Activated B cell treated with CpG ODN at 0.5 μM for 24 hours (primary cell): ENCODE data around the gene KIAA1614. TPM values are rescaled to one million over a fixed set of nuclear protein-coding genes. Genes with fewer than 3 reads are reported as not detected.

Source experiments
- ATAC-seq: fragments of 200-7000 bp; cut with Tn5 transposase; one replicate; pipeline ENCODE4 v1.10.0; 2021; ENCODE audit warnings: low read depth, mild to moderate bottlenecking, moderate library complexity
- CTCF ChIA-PET: fragments of 350-600 bp; sonication (Branson Sonifier 250); formaldehyde crosslinking; loops from one replicate; lab custom pipeline; 2021; ENCODE audit warnings: antibody characterized with exemption; lab: Charles Lee
- POLR2A ChIA-PET: fragments of 350-600 bp; sonication (Branson Sonifier 250); formaldehyde crosslinking; loops from one replicate; lab custom pipeline; 2021; ENCODE audit warnings: antibody characterized with exemption; lab: Charles Lee
- DNase-seq: peaks from one replicate; pipeline ENCODE4 v3.0.0; 2022
- H3K27ac Mint-ChIP-seq: one replicate; pipeline ENCODE4 v1.8.0; 2020; ENCODE audit warnings: mixed read lengths
- H3K27me3 Mint-ChIP-seq: one replicate; pipeline ENCODE4 v1.8.0; 2021; ENCODE audit warnings: mixed read lengths
- H3K36me3 Mint-ChIP-seq: one replicate; pipeline ENCODE4 v1.8.0; 2021; ENCODE audit warnings: low read depth, mixed read lengths
- H3K4me1 Mint-ChIP-seq: one replicate; pipeline ENCODE4 v1.8.0; 2021; ENCODE audit warnings: mixed read lengths
- H3K4me3 Mint-ChIP-seq: one replicate; pipeline ENCODE4 v1.8.0; 2020; ENCODE audit warnings: mild to moderate bottlenecking, mixed read lengths
- H3K9me3 Mint-ChIP-seq: one replicate; pipeline ENCODE4 v1.8.0; 2020; ENCODE audit warnings: mixed read lengths
- intact Hi-C: fragments of 100-400 bp; cut with micrococcal nuclease; formaldehyde crosslinking; loops from one replicate; pipeline ENCODE4 v1.15.1; 2024
- total RNA-seq: library from RNA; stranded (reverse); gene quantifications from 2 replicates; pipeline ENCODE4 v1.2.3, GENCODE V29; 2022
- TF ChIP-seq, protein P1 (sequence below): fragments of 200-600 bp; IDR thresholded peaks from one replicate; pipeline ENCODE4 v1.8.0; 2022; ENCODE audit warnings: antibody characterized with exemption, mild to moderate bottlenecking

Gene KIAA1614
- total RNA-seq, 1 donor from 2014 or later: 0.38 TPM

DNA sequence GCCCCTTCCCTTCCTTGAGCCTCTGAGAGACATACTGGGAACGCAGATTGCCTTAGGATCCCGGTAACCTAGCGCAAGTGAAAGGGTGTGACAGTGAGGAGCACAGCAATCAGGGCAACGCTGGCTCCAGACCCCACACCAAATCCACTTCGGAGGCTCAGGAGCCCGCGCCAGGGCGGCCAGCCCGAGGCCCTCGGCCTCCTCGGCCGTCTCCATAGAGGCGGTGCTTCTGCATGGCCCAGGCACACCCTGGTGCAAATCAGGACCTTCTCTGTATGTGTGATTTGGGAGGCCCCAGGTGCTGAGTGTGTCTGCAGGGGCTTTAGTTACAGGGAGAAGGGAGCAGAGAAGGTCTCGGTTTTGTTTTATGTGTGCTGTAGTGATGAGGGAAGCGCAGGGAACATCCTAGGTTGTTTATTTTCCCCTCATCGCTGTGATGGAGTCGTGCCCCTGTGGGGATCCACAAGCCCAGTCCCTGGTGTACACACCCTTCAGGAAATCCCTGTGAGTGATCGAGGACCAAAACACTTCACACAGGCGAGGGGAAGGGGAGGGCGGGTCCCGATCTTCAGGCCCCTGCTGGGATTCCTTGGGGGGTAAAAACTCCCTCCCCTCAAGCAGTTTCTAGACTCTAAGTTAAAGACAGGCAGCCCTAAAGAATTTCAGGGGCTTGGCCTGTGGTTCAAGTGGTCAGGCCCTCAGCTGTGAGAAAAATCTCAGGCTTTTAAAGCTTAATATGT lies 9.4 kb downstream of the KIAA1614 start:
- ATAC-seq (no peak), DNase-seq (no peak)
- TF ChIP-seq, protein P1, sequence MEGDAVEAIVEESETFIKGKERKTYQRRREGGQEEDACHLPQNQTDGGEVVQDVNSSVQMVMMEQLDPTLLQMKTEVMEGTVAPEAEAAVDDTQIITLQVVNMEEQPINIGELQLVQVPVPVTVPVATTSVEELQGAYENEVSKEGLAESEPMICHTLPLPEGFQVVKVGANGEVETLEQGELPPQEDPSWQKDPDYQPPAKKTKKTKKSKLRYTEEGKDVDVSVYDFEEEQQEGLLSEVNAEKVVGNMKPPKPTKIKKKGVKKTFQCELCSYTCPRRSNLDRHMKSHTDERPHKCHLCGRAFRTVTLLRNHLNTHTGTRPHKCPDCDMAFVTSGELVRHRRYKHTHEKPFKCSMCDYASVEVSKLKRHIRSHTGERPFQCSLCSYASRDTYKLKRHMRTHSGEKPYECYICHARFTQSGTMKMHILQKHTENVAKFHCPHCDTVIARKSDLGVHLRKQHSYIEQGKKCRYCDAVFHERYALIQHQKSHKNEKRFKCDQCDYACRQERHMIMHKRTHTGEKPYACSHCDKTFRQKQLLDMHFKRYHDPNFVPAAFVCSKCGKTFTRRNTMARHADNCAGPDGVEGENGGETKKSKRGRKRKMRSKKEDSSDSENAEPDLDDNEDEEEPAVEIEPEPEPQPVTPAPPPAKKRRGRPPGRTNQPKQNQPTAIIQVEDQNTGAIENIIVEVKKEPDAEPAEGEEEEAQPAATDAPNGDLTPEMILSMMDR: no peak
- intact Hi-C loops: no loop called here
- Mint-ChIP-seq H3K36me3 (no peaks in the 10 kb centered on the region), H3K9me3 (no peaks in the 10 kb centered on the region), H3K27ac (no peak overlapping the region), H3K4me3 (no peak overlapping the region), H3K27me3 (peaks cover 16% of the 10 kb centered on the region), H3K4me1 (peaks cover 8% of the 10 kb centered on the region)
- ChIA-PET CTCF (no interaction called here), POLR2A (no interaction called here)

GRCh38 chr1:180922631-180923015 lies 9.9 kb downstream of the KIAA1614 start:
- no peaks in the 10 kb centered on the region for H3K36me3 Mint-ChIP-seq
- H3K27ac Mint-ChIP-seq: no peak overlapping the region
- peaks cover 16% of the 10 kb centered on the region for H3K27me3 Mint-ChIP-seq
- ATAC-seq: no peak
- no peak overlapping the region for H3K4me3 Mint-ChIP-seq
- ChIA-PET POLR2A (no interaction called here), CTCF (no interaction called here)
- H3K4me1 Mint-ChIP-seq: peaks cover 8% of the 10 kb centered on the region
- DNase-seq: no peak
- intact Hi-C loops: no loop called here
- no peaks in the 10 kb centered on the region for H3K9me3 Mint-ChIP-seq
- TF ChIP-seq, protein P1: no peak

DNA sequence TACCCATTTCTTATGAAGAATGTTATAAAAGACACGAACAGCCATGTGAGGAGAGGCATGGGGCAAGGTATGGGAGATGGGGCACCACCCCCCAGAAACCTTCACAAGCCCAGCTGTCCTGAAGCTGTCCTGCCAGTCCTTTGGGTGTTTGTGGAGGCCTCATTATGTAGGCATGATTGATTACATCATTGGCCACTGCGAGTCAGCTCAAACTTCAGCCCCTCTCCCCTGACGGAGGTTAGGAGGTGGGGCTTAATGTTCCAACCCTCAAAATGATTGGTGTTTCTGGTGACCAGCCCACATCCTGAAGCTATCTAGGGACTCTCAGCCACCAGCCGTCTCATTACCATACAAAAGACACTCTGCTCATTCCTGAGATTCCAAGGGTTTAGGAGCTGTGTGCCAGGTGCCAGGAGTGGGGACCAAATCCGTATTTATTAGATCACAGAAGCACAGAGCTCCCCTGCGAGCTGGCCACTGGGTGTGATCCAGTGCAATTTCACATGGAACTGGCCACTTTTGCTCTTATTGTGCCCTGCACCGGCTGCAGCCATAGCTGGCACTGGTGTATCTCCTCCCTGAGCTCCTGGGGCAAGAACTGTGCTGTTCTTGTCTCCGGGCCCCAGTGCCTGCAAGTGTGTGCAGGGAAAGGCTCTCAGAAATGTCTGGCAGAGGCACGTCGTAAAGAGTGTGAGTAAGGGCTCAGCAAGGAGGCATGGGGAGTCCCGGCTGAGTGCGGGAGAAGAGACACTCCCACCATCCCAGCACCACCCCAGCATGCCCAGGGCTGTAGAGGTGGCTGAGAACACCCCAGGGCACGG lies 10.5 kb downstream of the KIAA1614 start:
- Mint-ChIP-seq H3K36me3 (no peaks in the 10 kb centered on the region), H3K4me1 (peaks cover 8% of the 10 kb centered on the region), H3K27me3 (peaks cover 16% of the 10 kb centered on the region), H3K9me3 (no peaks in the 10 kb centered on the region), H3K4me3 (no peak overlapping the region), H3K27ac (no peak overlapping the region)
- intact Hi-C loops: no loop called here
- ATAC-seq (no peak), DNase-seq (no peak)
- ChIA-PET POLR2A (no interaction called here), CTCF (no interaction called here)
- TF ChIP-seq, protein P1: no peak

GRCh38 chr1:180923887-180924286 lies 11.2 kb downstream of the KIAA1614 start:
- Mint-ChIP-seq H3K36me3 (no peaks in the 10 kb centered on the region), H3K4me1 (peaks cover 8% of the 10 kb centered on the region), H3K9me3 (no peaks in the 10 kb centered on the region), H3K27ac (no peak overlapping the region), H3K4me3 (no peak overlapping the region), H3K27me3 (peaks cover 16% of the 10 kb centered on the region)
- TF ChIP-seq, protein P1: no peak
- DNase-seq: no peak
- ChIA-PET CTCF (no interaction called here), POLR2A (no interaction called here)
- no peak for ATAC-seq
- intact Hi-C loops: no loop called here

DNA sequence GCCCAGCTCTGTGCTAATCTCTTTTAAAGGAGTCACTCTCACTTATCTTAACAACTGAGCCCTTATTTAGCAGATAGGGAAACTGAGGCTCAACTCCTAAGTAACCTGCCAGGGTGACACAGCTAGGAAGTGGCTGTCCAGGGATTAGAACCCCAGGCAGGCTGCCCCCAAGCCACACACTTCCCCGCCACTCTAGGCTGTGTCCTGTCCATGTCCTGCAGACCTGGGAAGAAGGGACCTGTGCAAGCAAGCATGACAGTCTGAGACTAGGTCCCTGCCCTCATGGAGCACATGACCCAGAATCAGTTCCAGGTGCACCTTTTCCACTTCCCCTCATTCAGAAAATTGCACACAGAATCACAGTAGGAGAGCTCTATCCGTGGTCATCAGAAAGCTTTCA lies 12.2 kb downstream of the KIAA1614 start:
- CTCF ChIA-PET: interaction anchor here (0.7 kb wide), 1 partner anchor 370 kb away, joined by 3 read pairs; no protein-coding TSS in a partner anchor
- Mint-ChIP-seq H3K4me3 (no peak overlapping the region), H3K36me3 (no peaks in the 10 kb centered on the region), H3K27me3 (peaks cover 16% of the 10 kb centered on the region), H3K9me3 (no peaks in the 10 kb centered on the region), H3K4me1 (peaks cover 8% of the 10 kb centered on the region), H3K27ac (no peak overlapping the region)
- TF ChIP-seq, protein P1: no peak
- intact Hi-C loops: no loop called here
- DNase-seq (no peak), ATAC-seq (no peak)
- POLR2A ChIA-PET: no interaction called here
